Prostate gland (tissue), 2 donors: Measurements from ENCODE around the gene TBCE. TPM values are rescaled to one million over a fixed set of nuclear protein-coding genes. Genes with fewer than 3 reads are reported as not detected.
"Not testable (repeated sequence)": the region's sequence is repeated elsewhere in the genome, so short reads cannot be mapped to it uniquely, and the experiment has no call there.

ENCODE experiments used
- DNase-seq: peaks from one replicate; pipeline ENCODE4 v3.0.0-alpha.2; 2019; ENCODE audit warnings: low spot score
- H3K27ac ChIP-seq, 2 donors: fragments of 200-600 bp; sonication (generic); 2 replicates each; pipeline ENCODE4 v1.5.1; 2017 to 2019
- H3K27me3 ChIP-seq: fragments of 200-600 bp; sonication (generic); replicated peaks from 2 replicates; pipeline ENCODE4 v1.5.1; 2019; ENCODE audit not compliant: insufficient read depth
- H3K36me3 ChIP-seq, 2 donors: fragments of 200-600 bp; sonication (generic); 1 replicate in 1 of 2; 2 replicates in 1 of 2; pipeline versions ENCODE4 v1.5.1 to v1.8.1; 2017 to 2019
- H3K4me1 ChIP-seq: fragments of 200-600 bp; sonication (generic); replicated peaks from 2 replicates; pipeline ENCODE4 v1.5.1; 2019
- H3K4me3 ChIP-seq, 2 donors: fragments of 200-600 bp; sonication (generic); 2 replicates each; pipeline ENCODE4 v1.5.1; 2017 to 2019
- H3K9me3 ChIP-seq: fragments of 200-600 bp; sonication (generic); 2 replicates; pipeline ENCODE4 v1.5.1; 2017
- POLR2A ChIP-seq: fragments of 450-650 bp; IDR thresholded peaks from one replicate; pipeline ENCODE4 v1.6.1; 2016; ENCODE audit warnings: antibody characterized with exemption, mild to moderate bottlenecking
- POLR2AphosphoS5 ChIP-seq: sonication (generic); formaldehyde crosslinking; IDR thresholded peaks from one replicate; pipeline ENCODE4 v1.6.1; 2017; ENCODE audit warnings: antibody characterized with exemption
- WGBS: methylation state at CpG from one replicate; pipeline ENCODE4 v1.1.5; 2018; 5-methylcytosine and 5-hydroxymethylcytosine counted together
- intact Hi-C: fragments of 100-400 bp; cut with DNase I; formaldehyde crosslinking; loops from one replicate; pipeline ENCODE4 v1.14.2; 2022
- total RNA-seq, 2 donors: library from RNA; depleted of rRNA; stranded (reverse); fragments of >200 nt; gene quantifications; one replicate each; pipeline ENCODE4 v1.1.0, GENCODE V29; 2016
- TF ChIP-seq, protein P1 (sequence below), 4 experiments: fragments of 200-600 bp in 2 of 4; fragments of 450-650 bp in 2 of 4; sonication (generic) in 2 of 4; IDR thresholded peaks; 1 replicate in 3 of 4; 2 replicates in 1 of 4; pipeline ENCODE4 v1.5.1; 2016 to 2019; ENCODE audit warnings: antibody characterized with exemption in 4 of 4, mild to moderate bottlenecking in 2 of 4, moderate library complexity in 2 of 4

TBCE gene
- total RNA-seq, 2 donors from 2014 or later: 24.2 to 25.0 TPM

DNA sequence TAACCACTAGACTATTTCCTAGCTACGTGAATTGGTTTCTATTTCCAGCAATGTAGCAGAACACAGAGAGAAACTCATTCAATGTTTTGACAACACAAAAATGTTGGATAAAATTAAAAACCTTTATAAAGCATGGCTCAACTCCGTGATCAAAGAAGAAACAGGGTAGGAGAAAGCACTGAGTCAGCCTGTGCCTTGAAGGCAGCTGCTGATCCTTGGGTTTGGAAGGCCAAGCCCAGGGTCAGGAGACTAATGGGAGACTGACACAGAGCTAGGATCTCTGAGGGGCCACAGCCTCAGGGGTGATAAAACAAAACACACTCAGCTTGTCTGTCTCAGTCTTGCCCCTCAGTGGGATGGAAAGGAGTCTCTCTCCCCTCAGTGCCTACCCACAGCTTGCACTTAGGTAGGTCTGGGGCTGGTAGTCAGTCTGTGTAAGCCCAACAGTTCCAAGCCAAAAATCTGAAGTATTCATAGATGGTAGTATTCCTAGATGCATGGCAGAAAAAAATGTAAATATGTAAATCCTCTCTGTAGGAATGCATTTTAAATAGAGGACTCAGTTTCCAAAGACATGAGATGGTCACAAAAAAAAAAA lies 83.8 kb downstream of the TBCE start:
- Histone ChIP-seq H3K4me1 (no peaks in the 10 kb centered on the region), H3K36me3 (peaks cover 0 to 7% of the 10 kb centered on the region in 2 donors), H3K4me3 (no peak overlapping the region), H3K27ac (no peak overlapping the region), H3K9me3 (no peaks in the 10 kb centered on the region), H3K27me3 (no peaks in the 10 kb centered on the region)
- intact Hi-C loops: no loop called here
- DNase-seq: no peak
- WGBS: 88% methylated on average over 2 of the region's 2 CpGs
- TF ChIP-seq, protein P1, sequence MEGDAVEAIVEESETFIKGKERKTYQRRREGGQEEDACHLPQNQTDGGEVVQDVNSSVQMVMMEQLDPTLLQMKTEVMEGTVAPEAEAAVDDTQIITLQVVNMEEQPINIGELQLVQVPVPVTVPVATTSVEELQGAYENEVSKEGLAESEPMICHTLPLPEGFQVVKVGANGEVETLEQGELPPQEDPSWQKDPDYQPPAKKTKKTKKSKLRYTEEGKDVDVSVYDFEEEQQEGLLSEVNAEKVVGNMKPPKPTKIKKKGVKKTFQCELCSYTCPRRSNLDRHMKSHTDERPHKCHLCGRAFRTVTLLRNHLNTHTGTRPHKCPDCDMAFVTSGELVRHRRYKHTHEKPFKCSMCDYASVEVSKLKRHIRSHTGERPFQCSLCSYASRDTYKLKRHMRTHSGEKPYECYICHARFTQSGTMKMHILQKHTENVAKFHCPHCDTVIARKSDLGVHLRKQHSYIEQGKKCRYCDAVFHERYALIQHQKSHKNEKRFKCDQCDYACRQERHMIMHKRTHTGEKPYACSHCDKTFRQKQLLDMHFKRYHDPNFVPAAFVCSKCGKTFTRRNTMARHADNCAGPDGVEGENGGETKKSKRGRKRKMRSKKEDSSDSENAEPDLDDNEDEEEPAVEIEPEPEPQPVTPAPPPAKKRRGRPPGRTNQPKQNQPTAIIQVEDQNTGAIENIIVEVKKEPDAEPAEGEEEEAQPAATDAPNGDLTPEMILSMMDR (IDR thresholded peaks at IDR 0.05): no peak
- TF ChIP-seq POLR2A: no peak
- no peak for TF ChIP-seq POLR2AphosphoS5

DNA sequence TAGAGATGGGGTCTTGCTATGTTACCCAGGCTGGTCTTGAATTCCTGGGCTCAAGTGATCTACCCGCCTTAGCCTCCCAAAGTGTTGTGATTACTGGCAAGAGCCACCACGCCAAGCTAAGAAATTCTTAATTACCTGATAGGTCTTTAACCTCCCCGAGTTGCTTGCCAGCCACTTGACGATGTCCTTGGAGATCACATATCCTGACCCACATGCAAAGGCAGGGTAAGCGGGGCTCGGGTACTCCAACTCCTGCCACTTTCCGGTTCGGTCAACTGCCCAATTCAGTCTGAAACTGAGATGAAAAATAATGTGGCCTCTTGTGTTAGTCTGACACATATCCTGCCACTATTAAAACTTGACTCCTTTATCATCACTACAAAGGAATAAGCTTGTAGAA lies 86.8 kb downstream of the TBCE start:
- H3K4me3 ChIP-seq: no peak overlapping the region
- DNase-seq: no peak
- H3K27me3 ChIP-seq: no peaks in the 10 kb centered on the region
- TF ChIP-seq, protein P1 (IDR thresholded peaks at IDR 0.05): no peak
- TF ChIP-seq POLR2A (no peak), POLR2AphosphoS5 (no peak)
- H3K4me1 ChIP-seq: no peaks in the 10 kb centered on the region
- intact Hi-C loops: no loop called here
- no peak overlapping the region for H3K27ac ChIP-seq
- no peaks in the 10 kb centered on the region for H3K9me3 ChIP-seq
- 97% methylated on average over 8 of the region's 8 CpGs for WGBS
- H3K36me3 ChIP-seq: no peaks in the 10 kb centered on the region

DNA sequence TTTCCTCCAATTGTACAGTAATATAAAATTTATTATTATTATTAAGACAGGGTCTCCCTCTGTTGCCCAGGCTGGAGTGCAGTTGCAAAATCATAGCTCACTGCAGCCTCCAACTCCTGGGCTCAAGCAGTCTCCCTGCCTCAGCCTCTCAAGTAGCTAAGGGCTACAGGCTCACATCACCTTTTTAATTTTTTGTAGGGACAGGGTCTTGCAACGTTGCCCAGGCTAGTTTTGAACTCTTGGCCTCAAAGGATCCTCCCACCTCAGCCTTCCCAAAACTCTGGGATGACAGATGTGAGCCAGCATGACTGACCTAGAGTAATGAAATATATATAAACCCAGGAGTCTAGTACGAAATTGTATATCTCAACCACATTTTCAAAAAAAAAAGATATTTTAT lies 87.9 kb downstream of the TBCE start:
- no peak for DNase-seq
- Histone ChIP-seq H3K27ac (no peak overlapping the region), H3K36me3 (no peaks in the 10 kb centered on the region), H3K9me3 (no peaks in the 10 kb centered on the region), H3K27me3 (no peaks in the 10 kb centered on the region), H3K4me3 (no peak overlapping the region), H3K4me1 (no peaks in the 10 kb centered on the region)
- intact Hi-C loops: no loop called here
- WGBS: 73% methylated on average over 2 of the region's 2 CpGs
- TF ChIP-seq POLR2AphosphoS5: no peak
- TF ChIP-seq, protein P1 (IDR thresholded peaks at IDR 0.05): no peak
- no peak for TF ChIP-seq POLR2A

DNA sequence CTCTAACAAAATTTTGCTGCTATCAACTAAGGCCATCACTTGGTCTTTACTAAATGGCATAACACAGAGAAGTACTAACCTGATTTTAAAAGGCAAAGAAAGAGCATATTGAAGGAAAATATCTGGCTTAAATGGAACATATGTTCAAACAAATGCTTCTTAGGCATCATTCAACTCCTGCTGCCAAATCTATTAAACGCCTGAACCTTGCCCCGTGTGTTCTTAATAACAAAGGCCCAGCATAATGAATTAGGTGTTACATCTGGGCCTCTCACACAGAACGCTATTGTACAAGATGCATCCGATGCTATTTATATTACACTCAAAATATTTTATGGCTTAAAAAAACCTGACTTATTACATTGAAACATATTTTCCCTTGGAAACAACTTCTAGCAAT lies 88.6 kb downstream of the TBCE start:
- Histone ChIP-seq H3K36me3 (no peaks in the 10 kb centered on the region), H3K27me3 (no peaks in the 10 kb centered on the region)
- intact Hi-C loops: no loop called here

DNA sequence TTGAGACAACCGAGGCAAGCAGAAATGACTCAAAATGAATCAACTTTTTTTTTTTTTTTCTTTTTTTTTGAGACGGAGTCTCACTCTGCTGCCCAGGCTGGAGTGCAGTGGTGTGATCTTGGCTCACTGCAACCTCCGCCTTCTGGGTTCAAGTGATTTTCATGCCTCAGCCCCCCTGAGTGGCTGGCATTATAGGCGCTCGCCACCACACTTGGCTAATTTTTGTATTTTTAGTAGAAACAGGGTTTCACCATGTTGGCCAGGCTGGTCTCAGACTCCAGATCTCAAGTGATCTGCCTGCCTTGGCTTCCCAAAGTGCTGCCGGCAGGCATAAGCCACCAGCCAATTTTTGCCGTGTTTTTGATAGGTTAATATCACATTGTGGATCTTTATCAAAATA lies 90.6 kb downstream of the TBCE start:
- DNase-seq, H3K27ac ChIP-seq, H3K4me1 ChIP-seq, H3K36me3 ChIP-seq, H3K4me3 ChIP-seq, H3K27me3 ChIP-seq, intact Hi-C loops, H3K9me3 ChIP-seq: not testable (repeated sequence)
- WGBS: 91% methylated on average over 7 of the region's 7 CpGs

More for the DNA sequence above, 88.6 kb downstream of the TBCE start:
- Histone ChIP-seq H3K4me3 (no peak overlapping the region), H3K27ac (no peak overlapping the region), H3K9me3 (no peaks in the 10 kb centered on the region), H3K4me1 (no peaks in the 10 kb centered on the region)
- whole genome bisulfite sequencing: 28% methylated on average over 4 of the region's 4 CpGs
- DNase-seq: no peak
- no peak for TF ChIP-seq POLR2AphosphoS5
- no peak for TF ChIP-seq POLR2A
- TF ChIP-seq, protein P1 (IDR thresholded peaks at IDR 0.05): no peak
